Measurements from ENCODE around the gene ARPC3.

DNA sequence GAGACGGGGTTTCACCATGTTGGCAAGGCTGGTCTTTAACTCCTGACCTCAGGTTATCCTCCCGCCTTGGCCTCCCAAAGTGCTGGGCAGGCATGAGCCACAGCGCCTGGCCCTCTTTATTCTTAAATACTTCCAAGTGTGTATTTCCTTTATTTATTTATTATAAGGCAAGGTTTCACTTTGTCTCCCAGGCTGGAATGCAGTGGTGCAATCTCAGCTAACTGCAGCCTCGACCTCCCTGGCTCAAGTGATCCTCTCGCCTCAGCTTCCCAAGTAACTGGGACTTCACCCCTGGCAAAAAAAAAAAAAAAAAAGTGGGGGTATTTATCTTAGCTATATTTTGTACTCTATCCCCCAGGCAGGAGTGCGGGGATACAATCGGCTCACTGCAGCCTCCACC lies 25.3 kb upstream of the ARPC3 start:
- TF ChIP-seq, protein P1, sequence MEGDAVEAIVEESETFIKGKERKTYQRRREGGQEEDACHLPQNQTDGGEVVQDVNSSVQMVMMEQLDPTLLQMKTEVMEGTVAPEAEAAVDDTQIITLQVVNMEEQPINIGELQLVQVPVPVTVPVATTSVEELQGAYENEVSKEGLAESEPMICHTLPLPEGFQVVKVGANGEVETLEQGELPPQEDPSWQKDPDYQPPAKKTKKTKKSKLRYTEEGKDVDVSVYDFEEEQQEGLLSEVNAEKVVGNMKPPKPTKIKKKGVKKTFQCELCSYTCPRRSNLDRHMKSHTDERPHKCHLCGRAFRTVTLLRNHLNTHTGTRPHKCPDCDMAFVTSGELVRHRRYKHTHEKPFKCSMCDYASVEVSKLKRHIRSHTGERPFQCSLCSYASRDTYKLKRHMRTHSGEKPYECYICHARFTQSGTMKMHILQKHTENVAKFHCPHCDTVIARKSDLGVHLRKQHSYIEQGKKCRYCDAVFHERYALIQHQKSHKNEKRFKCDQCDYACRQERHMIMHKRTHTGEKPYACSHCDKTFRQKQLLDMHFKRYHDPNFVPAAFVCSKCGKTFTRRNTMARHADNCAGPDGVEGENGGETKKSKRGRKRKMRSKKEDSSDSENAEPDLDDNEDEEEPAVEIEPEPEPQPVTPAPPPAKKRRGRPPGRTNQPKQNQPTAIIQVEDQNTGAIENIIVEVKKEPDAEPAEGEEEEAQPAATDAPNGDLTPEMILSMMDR (conservative IDR thresholded peaks at IDR 0.05; ENCODE audit: low read depth in 2 of 2), result no peak
- TF ChIP-seq, protein P2, sequence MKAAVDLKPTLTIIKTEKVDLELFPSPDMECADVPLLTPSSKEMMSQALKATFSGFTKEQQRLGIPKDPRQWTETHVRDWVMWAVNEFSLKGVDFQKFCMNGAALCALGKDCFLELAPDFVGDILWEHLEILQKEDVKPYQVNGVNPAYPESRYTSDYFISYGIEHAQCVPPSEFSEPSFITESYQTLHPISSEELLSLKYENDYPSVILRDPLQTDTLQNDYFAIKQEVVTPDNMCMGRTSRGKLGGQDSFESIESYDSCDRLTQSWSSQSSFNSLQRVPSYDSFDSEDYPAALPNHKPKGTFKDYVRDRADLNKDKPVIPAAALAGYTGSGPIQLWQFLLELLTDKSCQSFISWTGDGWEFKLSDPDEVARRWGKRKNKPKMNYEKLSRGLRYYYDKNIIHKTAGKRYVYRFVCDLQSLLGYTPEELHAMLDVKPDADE (IDR thresholded peaks at IDR 0.05), result no peak
- TF ChIP-seq POLR2AphosphoS5 (IDR thresholded peaks at IDR 0.05; ENCODE audit: low read depth), result no peak
- no peak for TF ChIP-seq JUNB (IDR thresholded peaks at IDR 0.05; ENCODE audit: unreplicated experiment)
- TF ChIP-seq, protein P3, sequence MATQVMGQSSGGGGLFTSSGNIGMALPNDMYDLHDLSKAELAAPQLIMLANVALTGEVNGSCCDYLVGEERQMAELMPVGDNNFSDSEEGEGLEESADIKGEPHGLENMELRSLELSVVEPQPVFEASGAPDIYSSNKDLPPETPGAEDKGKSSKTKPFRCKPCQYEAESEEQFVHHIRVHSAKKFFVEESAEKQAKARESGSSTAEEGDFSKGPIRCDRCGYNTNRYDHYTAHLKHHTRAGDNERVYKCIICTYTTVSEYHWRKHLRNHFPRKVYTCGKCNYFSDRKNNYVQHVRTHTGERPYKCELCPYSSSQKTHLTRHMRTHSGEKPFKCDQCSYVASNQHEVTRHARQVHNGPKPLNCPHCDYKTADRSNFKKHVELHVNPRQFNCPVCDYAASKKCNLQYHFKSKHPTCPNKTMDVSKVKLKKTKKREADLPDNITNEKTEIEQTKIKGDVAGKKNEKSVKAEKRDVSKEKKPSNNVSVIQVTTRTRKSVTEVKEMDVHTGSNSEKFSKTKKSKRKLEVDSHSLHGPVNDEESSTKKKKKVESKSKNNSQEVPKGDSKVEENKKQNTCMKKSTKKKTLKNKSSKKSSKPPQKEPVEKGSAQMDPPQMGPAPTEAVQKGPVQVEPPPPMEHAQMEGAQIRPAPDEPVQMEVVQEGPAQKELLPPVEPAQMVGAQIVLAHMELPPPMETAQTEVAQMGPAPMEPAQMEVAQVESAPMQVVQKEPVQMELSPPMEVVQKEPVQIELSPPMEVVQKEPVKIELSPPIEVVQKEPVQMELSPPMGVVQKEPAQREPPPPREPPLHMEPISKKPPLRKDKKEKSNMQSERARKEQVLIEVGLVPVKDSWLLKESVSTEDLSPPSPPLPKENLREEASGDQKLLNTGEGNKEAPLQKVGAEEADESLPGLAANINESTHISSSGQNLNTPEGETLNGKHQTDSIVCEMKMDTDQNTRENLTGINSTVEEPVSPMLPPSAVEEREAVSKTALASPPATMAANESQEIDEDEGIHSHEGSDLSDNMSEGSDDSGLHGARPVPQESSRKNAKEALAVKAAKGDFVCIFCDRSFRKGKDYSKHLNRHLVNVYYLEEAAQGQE (IDR thresholded peaks at IDR 0.05; ENCODE audit: unreplicated experiment), result no peak
- no peak for TF ChIP-seq NANOG (IDR thresholded peaks at IDR 0.05; ENCODE audit: borderline replicate concordance)
- no peak for TF ChIP-seq EZH2phosphoT487 (IDR thresholded peaks at IDR 0.05; ENCODE audit: unreplicated experiment)
- TF ChIP-seq EZH2 (IDR thresholded peaks at IDR 0.05; ENCODE audit: low read depth, unreplicated experiment), result no peak
- no peak for TF ChIP-seq ZNF114 (CRISPR knock-in tag; IDR thresholded peaks at IDR 0.05)
- TF ChIP-seq STAT1 (IDR thresholded peaks at IDR 0.05; ENCODE audit: unreplicated experiment), result no peak
- TF ChIP-seq, protein P4, sequence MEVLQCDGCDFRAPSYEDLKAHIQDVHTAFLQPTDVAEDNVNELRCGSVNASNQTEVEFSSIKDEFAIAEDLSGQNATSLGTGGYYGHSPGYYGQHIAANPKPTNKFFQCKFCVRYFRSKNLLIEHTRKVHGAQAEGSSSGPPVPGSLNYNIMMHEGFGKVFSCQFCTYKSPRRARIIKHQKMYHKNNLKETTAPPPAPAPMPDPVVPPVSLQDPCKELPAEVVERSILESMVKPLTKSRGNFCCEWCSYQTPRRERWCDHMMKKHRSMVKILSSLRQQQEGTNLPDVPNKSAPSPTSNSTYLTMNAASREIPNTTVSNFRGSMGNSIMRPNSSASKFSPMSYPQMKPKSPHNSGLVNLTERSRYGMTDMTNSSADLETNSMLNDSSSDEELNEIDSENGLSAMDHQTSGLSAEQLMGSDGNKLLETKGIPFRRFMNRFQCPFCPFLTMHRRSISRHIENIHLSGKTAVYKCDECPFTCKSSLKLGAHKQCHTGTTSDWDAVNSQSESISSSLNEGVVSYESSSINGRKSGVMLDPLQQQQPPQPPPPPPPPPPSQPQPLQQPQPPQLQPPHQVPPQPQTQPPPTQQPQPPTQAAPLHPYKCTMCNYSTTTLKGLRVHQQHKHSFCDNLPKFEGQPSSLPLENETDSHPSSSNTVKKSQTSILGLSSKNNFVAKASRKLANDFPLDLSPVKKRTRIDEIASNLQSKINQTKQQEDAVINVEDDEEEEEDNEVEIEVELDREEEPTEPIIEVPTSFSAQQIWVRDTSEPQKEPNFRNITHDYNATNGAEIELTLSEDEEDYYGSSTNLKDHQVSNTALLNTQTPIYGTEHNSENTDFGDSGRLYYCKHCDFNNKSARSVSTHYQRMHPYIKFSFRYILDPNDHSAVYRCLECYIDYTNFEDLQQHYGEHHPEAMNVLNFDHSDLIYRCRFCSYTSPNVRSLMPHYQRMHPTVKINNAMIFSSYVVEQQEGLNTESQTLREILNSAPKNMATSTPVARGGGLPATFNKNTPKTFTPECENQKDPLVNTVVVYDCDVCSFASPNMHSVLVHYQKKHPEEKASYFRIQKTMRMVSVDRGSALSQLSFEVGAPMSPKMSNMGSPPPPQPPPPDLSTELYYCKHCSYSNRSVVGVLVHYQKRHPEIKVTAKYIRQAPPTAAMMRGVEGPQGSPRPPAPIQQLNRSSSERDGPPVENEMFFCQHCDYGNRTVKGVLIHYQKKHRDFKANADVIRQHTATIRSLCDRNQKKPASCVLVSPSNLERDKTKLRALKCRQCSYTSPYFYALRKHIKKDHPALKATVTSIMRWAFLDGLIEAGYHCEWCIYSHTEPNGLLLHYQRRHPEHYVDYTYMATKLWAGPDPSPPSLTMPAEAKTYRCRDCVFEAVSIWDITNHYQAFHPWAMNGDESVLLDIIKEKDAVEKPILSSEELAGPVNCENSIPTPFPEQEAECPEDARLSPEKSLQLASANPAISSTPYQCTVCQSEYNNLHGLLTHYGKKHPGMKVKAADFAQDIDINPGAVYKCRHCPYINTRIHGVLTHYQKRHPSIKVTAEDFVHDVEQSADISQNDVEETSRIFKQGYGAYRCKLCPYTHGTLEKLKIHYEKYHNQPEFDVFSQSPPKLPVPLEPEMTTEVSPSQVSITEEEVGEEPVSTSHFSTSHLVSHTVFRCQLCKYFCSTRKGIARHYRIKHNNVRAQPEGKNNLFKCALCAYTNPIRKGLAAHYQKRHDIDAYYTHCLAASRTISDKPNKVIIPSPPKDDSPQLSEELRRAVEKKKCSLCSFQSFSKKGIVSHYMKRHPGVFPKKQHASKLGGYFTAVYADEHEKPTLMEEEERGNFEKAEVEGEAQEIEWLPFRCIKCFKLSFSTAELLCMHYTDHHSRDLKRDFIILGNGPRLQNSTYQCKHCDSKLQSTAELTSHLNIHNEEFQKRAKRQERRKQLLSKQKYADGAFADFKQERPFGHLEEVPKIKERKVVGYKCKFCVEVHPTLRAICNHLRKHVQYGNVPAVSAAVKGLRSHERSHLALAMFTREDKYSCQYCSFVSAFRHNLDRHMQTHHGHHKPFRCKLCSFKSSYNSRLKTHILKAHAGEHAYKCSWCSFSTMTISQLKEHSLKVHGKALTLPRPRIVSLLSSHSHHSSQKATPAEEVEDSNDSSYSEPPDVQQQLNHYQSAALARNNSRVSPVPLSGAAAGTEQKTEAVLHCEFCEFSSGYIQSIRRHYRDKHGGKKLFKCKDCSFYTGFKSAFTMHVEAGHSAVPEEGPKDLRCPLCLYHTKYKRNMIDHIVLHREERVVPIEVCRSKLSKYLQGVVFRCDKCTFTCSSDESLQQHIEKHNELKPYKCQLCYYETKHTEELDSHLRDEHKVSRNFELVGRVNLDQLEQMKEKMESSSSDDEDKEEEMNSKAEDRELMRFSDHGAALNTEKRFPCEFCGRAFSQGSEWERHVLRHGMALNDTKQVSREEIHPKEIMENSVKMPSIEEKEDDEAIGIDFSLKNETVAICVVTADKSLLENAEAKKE (CRISPR knock-in tag; IDR thresholded peaks at IDR 0.05), result no peak
- TF ChIP-seq CREB1 (CRISPR knock-in tag; IDR thresholded peaks at IDR 0.05; ENCODE audit: low read depth), result no peak

All from GM23338 (cell line).